ENCODE measurements around the gene CCDC124.
"Not testable (repeated sequence)": the region's sequence is repeated elsewhere in the genome, so short reads cannot be mapped to it uniquely, and the experiment has no call there.

CCDC124 gene

DNA sequence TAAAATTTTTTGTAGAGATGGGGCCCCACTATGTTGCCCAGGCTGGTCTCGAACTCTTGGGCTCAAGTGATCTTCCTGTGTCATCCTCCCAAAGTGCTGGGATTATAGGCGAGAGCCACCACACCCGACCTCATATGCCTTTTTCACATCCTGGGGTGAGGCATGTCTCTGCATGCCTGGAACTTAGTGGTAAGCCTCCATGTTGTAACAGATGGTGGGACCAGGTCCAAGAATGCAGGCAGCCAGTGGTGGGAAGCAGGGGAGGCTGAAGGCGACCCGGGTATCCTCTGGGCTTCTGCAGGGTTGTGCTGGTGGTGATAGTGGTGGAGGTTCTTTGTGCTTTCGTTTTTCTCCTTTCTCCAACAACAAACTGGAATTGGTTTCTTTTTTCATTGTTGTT, 30.1 kb upstream of the CCDC124 start:
- TF ChIP-seq CTCF (IDR thresholded peaks at IDR 0.05; ENCODE audit: low read depth, low read length, missing control alignments), result no peak
- no peak overlapping the region for H3K4me3 ChIP-seq (ENCODE audit: low read depth, low read length)
- no peak for DNase-seq (ENCODE audit: low read depth)

GRCh38 chr19:17908244-17908643, 24.6 kb upstream of the CCDC124 start:
- no peak for TF ChIP-seq CTCF (IDR thresholded peaks at IDR 0.05; ENCODE audit: low read depth, low read length, missing control alignments)
- no peak for DNase-seq (ENCODE audit: low read depth)
- H3K4me3 ChIP-seq (ENCODE audit: low read depth, low read length), result no peak overlapping the region

- H3K4me3 ChIP-seq (ENCODE audit: low read depth, low read length), result no peak overlapping the region
- DNase-seq (ENCODE audit: low read depth), result no peak
- no peak for TF ChIP-seq CTCF (IDR thresholded peaks at IDR 0.05; ENCODE audit: low read depth, low read length, missing control alignments)
Measured at GRCh38 chr19:17909003-17909732, 23.6 kb upstream of the CCDC124 start.

GRCh38 chr19:17910791-17911360, 21.9 kb upstream of the CCDC124 start:
- TF ChIP-seq CTCF (IDR thresholded peaks at IDR 0.05; ENCODE audit: low read depth, low read length, missing control alignments), result no peak
- H3K4me3 ChIP-seq (ENCODE audit: low read depth, low read length), result no peak overlapping the region
- no peak for DNase-seq (ENCODE audit: low read depth)

- DNase-seq (ENCODE audit: low read depth), result no peak
- no peak for TF ChIP-seq CTCF (IDR thresholded peaks at IDR 0.05; ENCODE audit: low read depth, low read length, missing control alignments)
- H3K4me3 ChIP-seq (ENCODE audit: low read depth, low read length), result no peak overlapping the region
Measured at GRCh38 chr19:17915940-17916593, 16.7 kb upstream of the CCDC124 start.

DNA sequence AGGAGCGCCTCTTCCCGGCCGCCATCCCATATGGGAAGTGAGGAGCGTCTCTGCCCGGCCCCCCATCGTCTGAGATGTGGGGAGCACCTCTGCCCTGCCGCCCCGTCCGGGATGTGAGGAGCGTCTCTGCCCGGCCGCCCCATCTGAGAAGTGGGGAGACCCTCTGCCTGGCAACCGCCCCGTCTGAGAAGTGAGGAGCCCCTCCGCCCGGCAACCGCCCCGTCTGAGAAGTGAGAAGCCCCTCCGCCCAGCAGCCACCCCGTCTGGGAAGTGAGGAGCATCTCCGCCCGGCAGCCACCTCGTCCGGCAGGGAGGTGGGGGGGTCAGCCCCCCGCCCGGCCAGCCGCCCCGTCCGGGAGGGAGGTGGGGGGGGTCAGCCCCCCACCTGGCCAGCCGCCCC, 14.7 kb upstream of the CCDC124 start:
- DNase-seq (ENCODE audit: low read depth); H3K4me3 ChIP-seq (ENCODE audit: low read depth, low read length): not testable (repeated sequence)

DNA sequence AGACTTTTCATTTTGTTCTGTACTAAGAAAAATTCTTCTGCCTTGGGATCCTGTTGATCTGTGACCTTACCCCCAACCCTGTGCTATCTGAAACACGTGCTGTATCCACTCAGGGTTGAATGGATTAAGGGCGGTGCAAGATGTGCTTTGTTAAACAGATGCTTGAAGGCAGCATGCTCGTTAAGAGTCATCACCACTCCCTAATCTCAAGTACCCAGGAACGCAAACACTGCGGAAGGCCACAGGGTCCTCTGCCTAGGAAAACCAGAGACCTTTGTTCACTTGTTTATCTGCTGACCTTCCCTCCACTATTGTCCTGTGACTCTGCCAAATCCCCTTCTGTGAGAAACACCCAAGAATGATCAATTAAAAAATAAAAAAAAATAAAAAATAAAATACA, 13.7 kb upstream of the CCDC124 start:
- not testable (repeated sequence) for DNase-seq (ENCODE audit: low read depth); H3K4me3 ChIP-seq (ENCODE audit: low read depth, low read length)

- no peak for DNase-seq (ENCODE audit: low read depth)
- TF ChIP-seq CTCF (IDR thresholded peaks at IDR 0.05; ENCODE audit: low read depth, low read length, missing control alignments), result no peak
- no peak overlapping the region for H3K4me3 ChIP-seq (ENCODE audit: low read depth, low read length)
Measured at GRCh38 chr19:17920527-17920926, 12.3 kb upstream of the CCDC124 start.

Data from GM12864 (cell line).